ENCODE data around the gene ZNF554.

Gene ZNF554

GRCh38 chr19:2834294-2834871 is 14.7 kb downstream of the ZNF554 start:
- DNase-seq = no peak

- DNase-seq = no peak
Measured at GRCh38 chr19:2837430-2837829, 17.8 kb downstream of the ZNF554 start.

- DNase-seq = peak; percentile 99
Measured at GRCh38 chr19:2840794-2841791, 21.4 kb downstream of the ZNF554 start, which contains the start of gene ZNF555. Gene ZNF555 (plus strand): TSS chr19:2841475. CDS start chr19:2841573, 98 bp downstream.

- DNase-seq = no peak
Measured at GRCh38 chr19:2841855-2842574, 22.3 kb downstream of the ZNF554 start.

- no peak for DNase-seq
Measured at GRCh38 chr19:2845107-2845506, 25.4 kb downstream of the ZNF554 start.

DNA sequence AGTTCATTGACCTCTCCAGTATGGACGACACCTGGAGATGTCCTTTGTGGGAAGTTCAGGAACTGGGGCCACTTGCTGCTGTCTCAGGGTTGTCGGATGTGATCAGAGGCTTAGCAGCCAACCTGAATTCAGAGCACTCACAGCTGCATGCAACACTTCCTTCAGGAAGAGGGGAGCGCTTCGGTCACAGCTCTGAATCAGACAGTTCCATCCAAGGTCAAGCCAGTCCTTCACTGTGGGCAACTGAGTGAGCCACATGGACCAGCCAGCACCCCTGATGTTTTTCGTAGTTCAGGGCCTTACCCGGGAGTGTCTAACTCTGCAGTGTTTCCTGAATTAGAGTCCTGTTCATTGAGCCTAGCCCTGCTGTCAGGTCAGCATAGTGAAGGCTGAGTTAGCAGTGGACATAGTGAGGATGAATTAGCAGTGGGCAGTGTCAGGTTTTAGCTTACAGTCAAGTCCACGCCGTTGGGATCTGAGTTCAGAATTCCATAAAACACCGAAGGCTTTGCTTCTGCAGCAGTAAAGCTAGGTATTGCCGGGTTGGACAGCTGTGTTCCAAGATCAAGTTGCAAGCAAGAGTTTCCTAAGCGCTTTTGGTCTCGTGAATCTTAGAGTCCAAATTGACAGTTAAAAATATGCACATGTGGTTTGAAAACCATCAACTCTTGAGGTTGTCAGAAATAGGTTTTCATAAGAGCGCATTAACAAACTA is 26.7 kb downstream of the ZNF554 start:
- DNase-seq = no peak

- DNase-seq = no peak
Measured at GRCh38 chr19:2847507-2847906, 27.8 kb downstream of the ZNF554 start.

GRCh38 chr19:2848616-2849015 is 28.9 kb downstream of the ZNF554 start:
- no peak for DNase-seq

DNA sequence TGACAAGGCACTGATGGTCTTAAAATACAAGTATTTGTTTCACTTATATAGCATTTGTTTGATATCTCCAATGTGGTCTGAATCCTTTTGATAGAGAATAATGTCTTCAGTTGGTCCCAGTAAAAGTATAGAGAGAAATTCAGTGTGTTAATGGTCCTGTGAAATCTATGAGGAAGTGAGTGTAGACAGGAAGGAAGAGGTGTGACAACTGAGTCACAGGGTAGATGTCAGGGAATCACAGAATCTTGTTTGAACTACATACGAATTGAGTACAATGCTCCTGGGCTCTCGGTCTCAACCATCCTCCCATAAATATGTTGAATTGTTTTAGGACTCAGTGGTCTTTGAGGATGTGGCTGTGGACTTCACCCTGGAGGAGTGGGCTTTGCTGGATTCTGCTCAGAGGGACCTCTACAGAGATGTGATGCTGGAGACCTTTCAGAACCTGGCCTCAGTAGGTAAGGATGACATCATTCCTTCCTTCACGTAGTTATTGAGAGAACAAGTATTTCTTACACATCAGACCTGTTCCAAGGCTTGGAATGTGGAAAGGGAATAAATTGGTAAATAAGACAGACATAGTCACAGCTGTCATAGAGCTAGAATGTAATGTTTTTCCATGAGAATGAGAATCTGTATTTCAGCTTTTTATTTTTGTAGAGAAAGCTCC is 30.7 kb downstream of the ZNF554 start:
- DNase-seq = no peak

DNA sequence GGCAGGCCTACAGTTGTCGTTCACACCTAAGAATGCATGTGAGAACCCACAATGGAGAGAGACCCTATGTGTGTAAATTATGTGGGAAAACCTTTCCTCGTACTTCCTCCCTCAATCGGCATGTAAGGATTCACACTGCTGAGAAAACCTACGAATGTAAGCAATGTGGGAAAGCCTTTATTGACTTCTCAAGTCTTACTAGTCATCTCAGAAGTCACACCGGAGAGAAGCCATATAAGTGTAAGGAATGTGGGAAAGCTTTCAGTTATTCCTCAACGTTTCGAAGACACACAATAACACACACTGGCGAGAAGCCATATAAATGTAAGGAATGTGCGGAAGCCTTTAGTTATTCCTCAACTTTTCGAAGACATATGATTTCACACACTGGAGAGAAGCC is 32.9 kb downstream of the ZNF554 start:
- no peak for DNase-seq

DNA sequence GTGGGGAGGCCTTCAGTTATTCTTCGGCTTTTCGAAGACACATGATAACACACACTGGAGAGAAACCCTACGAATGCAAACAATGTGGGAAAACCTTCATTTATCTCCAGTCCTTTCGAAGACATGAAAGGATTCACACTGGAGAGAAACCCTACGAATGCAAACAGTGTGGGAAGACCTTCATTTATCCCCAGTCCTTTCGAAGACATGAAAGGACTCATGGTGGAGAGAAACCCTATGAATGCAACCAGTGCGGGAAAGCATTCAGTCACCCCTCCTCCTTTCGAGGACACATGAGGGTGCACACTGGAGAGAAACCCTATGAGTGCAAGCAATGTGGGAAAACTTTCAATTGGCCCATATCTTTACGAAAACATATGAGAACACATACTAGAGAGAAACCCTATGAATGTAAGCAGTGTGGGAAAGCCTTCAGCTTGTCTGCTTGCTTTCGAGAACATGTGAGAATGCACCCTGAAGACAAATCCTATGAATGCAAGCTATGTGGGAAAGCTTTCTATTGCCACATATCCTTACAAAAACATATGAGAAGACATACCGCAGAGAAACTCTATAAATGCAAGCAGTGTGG is 33.4 kb downstream of the ZNF554 start:
- no peak for DNase-seq

DNA sequence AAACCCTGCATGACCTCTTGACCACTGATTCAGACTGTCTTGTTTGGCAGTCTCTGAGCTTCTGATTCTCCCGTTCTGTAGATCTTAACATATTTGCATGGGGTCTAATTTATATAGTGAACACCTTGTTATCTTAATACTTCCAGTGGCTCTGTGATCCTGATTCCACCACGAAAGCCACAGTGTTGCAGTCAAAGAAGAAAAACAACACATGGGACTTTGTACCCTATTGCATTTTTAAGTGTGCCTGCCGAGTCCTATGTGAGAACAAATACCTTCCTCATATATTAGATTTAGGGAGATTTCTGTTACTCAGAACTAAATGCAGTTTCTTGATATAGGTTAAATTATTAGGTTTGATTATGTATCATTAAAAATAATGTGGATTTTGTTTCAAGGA is 35.2 kb downstream of the ZNF554 start:
- DNase-seq = no peak

GRCh38 chr19:2856457-2857050 is 36.9 kb downstream of the ZNF554 start:
- DNase-seq = no peak

GRCh38 chr19:2858864-2859263 is 39.2 kb downstream of the ZNF554 start:
- DNase-seq = no peak

DNA sequence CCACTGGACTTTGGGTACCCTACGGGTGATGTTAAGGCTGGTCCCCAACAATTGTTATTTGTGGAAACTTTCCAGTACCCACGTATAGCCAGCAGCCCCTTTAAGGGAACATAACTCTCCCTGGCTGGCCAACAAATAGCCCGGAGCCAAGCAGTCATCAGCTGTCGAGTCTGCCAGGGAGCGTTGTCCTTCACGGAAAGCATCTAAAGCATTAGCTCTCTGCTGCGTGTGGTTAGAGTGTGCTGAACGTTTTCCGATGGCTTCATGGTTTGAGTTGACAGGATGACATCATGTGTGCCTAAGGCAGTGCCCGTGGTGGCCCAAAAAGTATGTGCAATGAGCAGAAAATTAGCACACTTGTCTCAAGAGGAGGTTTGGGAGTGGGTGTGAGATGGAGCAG is 44.1 kb downstream of the ZNF554 start:
- DNase-seq = no peak

- no peak for DNase-seq
Measured at GRCh38 chr19:2865334-2866100, 45.8 kb downstream of the ZNF554 start.

DNA sequence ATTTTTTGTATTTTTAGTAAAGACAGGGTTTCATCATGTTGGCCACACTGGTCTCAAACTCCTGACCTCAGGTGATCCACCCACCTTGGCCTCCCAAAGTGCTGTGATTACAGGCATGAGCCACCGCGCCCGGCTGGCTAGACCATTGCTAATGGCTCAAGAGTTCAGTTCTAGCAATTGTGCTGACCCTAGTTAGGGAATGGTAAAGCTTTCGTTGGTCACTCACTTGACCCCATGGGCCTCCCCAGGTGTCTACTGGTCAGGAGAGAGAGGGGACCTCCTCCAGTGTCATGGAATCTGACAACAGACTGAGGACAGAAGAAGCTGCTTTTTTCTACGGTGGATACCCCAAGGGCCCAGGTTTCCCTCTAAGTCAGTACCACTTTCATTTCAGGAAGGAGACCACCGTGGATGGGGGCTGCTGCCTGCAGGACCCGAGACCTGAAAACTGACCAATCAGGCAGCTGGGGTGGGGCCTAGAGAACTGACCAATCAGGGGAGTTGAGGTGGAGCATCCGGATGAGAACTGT is 46.9 kb downstream of the ZNF554 start:
- no peak for DNase-seq

DNA sequence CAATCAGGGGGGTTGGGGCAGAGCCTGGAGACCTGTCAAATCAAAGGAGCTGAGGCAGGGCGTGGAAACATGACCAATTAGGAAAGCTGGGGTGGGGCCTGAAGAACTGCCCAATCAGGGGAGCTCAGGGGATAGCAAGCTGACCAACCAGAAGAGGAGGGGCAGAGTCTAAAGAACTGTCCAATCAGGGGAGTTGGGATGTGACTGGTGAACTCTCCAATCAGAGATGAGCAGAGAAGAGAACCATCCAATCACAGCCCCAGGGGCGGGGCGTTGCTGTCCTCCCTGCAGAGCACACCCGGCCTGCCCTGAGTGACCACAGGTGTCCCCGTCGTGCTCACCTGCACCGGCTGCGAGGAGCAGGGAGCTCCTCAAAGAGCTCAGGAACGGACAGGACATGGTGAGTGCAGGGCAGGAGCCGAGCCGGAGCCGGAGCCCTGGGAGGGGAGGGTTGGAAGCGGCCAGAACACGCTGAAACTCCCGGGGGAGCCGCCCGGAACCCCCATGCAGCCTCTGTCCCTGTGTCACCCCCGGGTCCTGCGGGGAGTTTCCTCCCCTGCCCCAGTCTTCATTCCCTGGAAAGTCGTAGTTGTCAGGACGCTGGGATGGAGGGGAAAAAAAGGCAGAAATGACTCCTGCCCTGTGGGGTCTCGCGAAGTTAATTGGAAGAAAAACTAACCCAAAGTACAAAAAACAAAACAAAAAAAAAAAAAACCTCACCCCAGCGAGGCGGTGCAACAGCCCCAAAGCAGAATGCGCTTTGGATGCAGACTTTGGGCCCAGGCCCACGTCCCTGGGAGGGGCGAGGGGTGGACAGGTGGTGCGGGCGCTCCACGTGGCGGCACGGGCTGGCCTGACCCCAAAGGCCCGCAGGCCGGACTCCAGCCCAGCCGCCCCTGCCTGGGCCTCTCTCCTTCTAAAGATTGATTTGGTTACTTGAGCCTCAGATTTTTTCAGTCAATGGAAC is 47.6 kb downstream of the ZNF554 start, which contains the start of gene ZNF556:
ZNF556 (plus strand) TSS at position 311 of the 967 bp plus-strand sequence; CDS start at position 398, 87 bp downstream.
- DNase-seq = no peak

DNA sequence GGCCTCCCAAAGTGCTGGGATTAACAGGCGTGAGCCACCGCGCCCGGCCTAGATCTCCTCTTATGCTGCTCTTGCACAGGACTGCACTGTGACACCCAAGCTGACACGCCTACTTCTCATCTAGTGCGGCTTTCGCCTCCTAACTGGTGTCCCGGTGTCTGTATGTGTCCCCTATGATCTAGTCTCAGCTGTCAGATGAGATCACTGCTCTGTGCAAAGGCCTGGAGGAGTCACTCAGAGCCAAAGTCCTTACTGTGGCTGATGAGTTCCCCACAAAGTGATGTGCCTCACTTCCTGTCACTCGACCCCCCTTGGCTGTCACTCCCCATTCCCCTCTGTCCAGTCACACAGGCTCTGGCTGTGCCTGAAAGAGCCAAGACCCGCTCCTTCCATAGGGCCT is 50.0 kb downstream of the ZNF554 start:
- DNase-seq = no peak
